ENCODE measurements around the gene MGMT.

- no peak for TF ChIP-seq CTCF (conservative IDR thresholded peaks at IDR 0.05)
- TF ChIP-seq EZH2 (IDR thresholded peaks at IDR 0.05; ENCODE audit: low read depth) = no peak
Measured at GRCh38 chr10:129626309-129626708, 159.3 kb downstream of the MGMT start.

Measured in PC-9 (cell line).